GM06990 (cell line): ENCODE data around the gene NEDD4L.

ENCODE experiments used
- DNase-seq: peaks from one replicate; pipeline ENCODE4 v3.0.0-alpha.2; 2011; ENCODE audit not compliant: insufficient read length; ENCODE audit errors: extremely low read depth
- H3K27me3 ChIP-seq: replicated peaks from 2 replicates; pipeline ENCODE4 v1.6.0; 2011; ENCODE audit warnings: low read length; ENCODE audit not compliant: control insufficient read depth, insufficient read depth
- H3K36me3 ChIP-seq: 2 replicates; pipeline ENCODE4 v1.5.1; 2011; ENCODE audit warnings: low read length; ENCODE audit not compliant: control insufficient read depth, insufficient read depth
- H3K4me3 ChIP-seq: replicated peaks from 2 replicates; pipeline ENCODE4 v1.5.1; 2011; ENCODE audit warnings: low read depth, mild to moderate bottlenecking, control low read depth, low read length
- TF ChIP-seq, protein P1 (sequence below): IDR thresholded peaks from 2 replicates; pipeline ENCODE4 v1.5.1; 2011; ENCODE audit warnings: low read length, control low read depth, mild to moderate bottlenecking, inconsistent platforms; ENCODE audit not compliant: insufficient read depth, poor library complexity, severe bottlenecking

NEDD4L gene

DNA sequence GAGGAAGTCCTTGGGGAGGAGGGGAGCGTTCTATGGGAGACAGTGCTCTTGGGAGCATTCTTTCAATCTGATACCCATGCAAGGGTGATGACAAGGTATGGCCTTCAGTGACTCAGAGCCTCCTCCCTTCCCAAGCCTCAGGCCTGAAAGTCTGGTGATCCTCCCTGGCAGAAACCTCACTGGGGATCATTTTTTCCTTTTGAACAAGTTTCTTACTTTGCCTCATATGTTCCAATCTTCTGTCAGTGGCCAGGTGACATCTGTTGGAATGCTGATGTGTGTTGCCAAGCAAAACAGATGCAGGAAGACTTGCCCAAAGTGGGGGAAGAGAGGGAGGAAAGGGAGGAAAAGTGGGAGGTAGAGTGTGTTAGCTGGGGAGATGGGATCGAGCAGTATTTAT, 224.8 kb downstream of the NEDD4L start:
- Histone ChIP-seq H3K36me3 (no peaks in the 10 kb centered on the region), H3K27me3 (no peaks in the 10 kb centered on the region), H3K4me3 (no peak overlapping the region)
- no peak for DNase-seq
- TF ChIP-seq, protein P1, sequence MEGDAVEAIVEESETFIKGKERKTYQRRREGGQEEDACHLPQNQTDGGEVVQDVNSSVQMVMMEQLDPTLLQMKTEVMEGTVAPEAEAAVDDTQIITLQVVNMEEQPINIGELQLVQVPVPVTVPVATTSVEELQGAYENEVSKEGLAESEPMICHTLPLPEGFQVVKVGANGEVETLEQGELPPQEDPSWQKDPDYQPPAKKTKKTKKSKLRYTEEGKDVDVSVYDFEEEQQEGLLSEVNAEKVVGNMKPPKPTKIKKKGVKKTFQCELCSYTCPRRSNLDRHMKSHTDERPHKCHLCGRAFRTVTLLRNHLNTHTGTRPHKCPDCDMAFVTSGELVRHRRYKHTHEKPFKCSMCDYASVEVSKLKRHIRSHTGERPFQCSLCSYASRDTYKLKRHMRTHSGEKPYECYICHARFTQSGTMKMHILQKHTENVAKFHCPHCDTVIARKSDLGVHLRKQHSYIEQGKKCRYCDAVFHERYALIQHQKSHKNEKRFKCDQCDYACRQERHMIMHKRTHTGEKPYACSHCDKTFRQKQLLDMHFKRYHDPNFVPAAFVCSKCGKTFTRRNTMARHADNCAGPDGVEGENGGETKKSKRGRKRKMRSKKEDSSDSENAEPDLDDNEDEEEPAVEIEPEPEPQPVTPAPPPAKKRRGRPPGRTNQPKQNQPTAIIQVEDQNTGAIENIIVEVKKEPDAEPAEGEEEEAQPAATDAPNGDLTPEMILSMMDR, result no peak

DNA sequence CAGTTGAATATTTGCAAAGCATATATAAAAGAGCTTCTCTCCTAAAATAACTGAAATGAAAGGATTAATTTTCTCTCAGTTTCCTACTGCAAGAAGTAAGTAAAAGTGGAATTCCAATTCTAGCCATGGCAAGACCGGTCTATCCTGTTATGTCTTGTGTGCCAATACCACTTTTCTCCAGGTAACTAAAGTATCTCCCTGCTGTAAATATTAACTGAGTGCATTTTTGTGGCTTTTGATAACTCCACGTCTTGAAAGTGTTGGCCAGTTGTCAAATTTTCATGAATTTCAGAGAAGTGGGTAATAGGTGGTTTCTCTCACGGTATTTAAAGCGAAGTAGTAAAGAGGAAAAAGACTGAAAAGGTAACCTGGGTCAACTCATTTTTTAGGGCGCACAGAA, 225.9 kb downstream of the NEDD4L start:
- TF ChIP-seq, protein P1, result no peak
- H3K36me3 ChIP-seq, result no peaks in the 10 kb centered on the region
- DNase-seq, result no peak
- no peaks in the 10 kb centered on the region for H3K27me3 ChIP-seq
- no peak overlapping the region for H3K4me3 ChIP-seq

DNA sequence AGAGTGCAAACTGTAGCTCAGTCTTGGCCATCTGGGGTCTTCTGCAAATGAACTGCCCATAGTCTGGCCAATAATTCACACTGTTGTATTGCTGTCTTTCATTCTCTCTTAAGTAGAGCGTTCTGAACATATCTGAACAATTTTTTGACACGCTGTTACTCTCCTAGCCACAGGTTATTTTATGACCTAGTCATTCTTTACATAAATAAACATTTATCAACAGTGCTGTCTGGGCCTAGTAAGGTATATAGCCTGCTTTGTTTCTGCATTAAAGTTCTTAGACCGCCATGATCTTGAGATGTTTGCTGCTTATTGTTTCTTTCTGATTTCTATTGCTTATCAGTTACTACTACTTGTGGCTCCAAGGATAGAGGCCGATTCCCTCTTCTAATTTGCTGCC, 226.4 kb downstream of the NEDD4L start:
- TF ChIP-seq, protein P1, result no peak
- H3K4me3 ChIP-seq, result no peak overlapping the region
- H3K27me3 ChIP-seq, result no peaks in the 10 kb centered on the region
- no peaks in the 10 kb centered on the region for H3K36me3 ChIP-seq
- DNase-seq, result no peak

DNA sequence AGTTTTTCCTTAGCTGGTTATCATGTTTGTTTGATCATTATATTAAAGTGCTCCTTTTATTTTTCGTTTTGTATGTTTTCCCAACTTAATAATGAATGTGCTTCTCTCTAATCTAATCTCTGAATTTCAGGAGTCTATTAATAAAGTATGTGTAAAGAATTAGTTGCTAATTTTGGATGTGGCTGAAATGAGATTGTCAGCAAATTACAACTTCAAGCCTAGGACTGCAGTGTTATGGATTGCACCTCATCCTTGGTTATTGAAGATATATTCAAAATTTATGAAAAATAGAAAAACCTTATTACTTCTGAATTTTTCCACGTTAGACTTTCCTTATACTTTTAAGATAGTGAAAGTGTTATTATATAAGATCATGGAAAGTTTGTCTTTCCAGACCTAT, 227.7 kb downstream of the NEDD4L start:
- TF ChIP-seq, protein P1, result no peak

DNA sequence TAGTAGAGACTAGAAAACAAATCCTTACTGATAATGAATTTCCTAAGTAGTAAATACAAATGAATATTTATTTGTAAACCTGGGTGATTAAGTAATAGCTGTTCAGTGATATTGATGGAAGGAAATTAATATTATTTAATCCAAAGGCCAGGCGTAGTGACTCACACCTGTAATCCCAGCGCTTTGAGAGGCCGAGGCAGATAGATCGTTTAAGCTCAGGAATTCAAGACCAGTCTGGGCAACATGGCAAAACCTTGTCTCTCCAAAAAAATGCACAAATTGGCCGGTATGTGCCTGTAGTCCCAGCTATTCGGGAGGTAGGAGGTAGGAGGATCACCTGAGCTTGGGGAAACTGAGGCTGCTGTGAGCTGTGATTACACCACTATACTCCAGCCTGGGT, 228.2 kb downstream of the NEDD4L start:
- DNase-seq, result no peak
- TF ChIP-seq, protein P1, result no peak
- Histone ChIP-seq H3K36me3 (no peaks in the 10 kb centered on the region), H3K27me3 (no peaks in the 10 kb centered on the region), H3K4me3 (no peak overlapping the region)

More for the DNA sequence above, 227.7 kb downstream of the NEDD4L start:
- no peak overlapping the region for H3K4me3 ChIP-seq
- no peaks in the 10 kb centered on the region for H3K27me3 ChIP-seq
- DNase-seq, result no peak
- H3K36me3 ChIP-seq, result no peaks in the 10 kb centered on the region

DNA sequence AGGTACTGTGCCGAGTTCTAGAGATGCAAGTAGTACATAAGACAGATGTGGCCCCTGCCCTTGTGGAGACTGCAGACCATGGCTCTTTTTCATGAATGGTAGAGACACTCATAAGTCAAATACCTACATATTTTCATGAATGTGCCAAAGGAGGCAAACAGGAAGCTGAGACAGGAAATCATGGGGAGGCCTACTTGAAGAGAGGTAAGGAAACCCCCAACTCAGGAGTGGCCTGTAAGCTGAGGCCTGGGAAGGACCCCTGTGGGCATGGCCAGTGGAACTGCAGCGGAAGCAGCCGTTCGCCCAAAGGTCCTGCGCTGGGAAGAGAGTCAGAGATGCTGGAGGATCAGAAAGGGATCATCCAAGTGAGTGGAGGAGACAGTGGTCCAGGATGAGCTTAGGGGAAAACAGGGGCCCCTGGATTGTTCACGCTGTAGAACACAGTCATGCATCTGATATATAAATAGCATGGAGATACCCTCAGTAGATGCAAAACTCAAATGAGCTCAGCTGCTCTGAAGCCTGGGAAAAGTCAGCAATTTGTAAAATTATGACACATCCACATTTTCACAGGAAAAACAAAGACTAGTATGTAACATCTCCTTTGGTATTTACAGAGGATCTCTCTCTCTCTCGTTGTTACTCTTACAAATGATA, 228.9 kb downstream of the NEDD4L start:
- no peak for DNase-seq

More for the DNA sequence above, 228.9 kb downstream of the NEDD4L start:
- TF ChIP-seq, protein P1, result no peak
- H3K36me3 ChIP-seq, result no peaks in the 10 kb centered on the region
- no peaks in the 10 kb centered on the region for H3K27me3 ChIP-seq
- H3K4me3 ChIP-seq, result no peak overlapping the region
